AG04449 (cell line): Measurements from ENCODE around the gene PMPCB.
"Not testable (repeated sequence)": the region's sequence is repeated elsewhere in the genome, so short reads cannot be mapped to it uniquely, and the experiment has no call there.

Experiments
- CTCF ChIA-PET: fragments of 350-600 bp; formaldehyde crosslinking; extraction: SDS; loops from one replicate; lab custom pipeline; 2021; ENCODE audit warnings: antibody characterized with exemption; lab: Yijun Ruan, JAX
- POLR2A ChIA-PET: fragments of 400-600, 350-600 bp; formaldehyde crosslinking; extraction: SDS; loops from one replicate; lab custom pipeline; 2020; ENCODE audit warnings: antibody characterized with exemption, inconsistent platforms; lab: Yijun Ruan, JAX
- DNase-seq: peaks from one replicate; pipeline ENCODE4 v3.0.0-alpha.2; 2010; ENCODE audit warnings: low read depth, low spot score
- H3K4me3 ChIP-seq: 2 replicates; pipeline ENCODE4 v1.5.1; 2011; ENCODE audit warnings: low read depth, mild to moderate bottlenecking, control low read depth, low read length
- TF ChIP-seq, protein P1 (sequence below): IDR thresholded peaks from one replicate; pipeline ENCODE4 v1.5.1; 2011; ENCODE audit warnings: mild to moderate bottlenecking, moderate library complexity, low read length, control low read depth, inconsistent platforms; ENCODE audit not compliant: insufficient read depth; ENCODE audit errors: missing control alignments

The PMPCB gene, protein sequence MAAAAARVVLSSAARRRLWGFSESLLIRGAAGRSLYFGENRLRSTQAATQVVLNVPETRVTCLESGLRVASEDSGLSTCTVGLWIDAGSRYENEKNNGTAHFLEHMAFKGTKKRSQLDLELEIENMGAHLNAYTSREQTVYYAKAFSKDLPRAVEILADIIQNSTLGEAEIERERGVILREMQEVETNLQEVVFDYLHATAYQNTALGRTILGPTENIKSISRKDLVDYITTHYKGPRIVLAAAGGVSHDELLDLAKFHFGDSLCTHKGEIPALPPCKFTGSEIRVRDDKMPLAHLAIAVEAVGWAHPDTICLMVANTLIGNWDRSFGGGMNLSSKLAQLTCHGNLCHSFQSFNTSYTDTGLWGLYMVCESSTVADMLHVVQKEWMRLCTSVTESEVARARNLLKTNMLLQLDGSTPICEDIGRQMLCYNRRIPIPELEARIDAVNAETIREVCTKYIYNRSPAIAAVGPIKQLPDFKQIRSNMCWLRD

DNA sequence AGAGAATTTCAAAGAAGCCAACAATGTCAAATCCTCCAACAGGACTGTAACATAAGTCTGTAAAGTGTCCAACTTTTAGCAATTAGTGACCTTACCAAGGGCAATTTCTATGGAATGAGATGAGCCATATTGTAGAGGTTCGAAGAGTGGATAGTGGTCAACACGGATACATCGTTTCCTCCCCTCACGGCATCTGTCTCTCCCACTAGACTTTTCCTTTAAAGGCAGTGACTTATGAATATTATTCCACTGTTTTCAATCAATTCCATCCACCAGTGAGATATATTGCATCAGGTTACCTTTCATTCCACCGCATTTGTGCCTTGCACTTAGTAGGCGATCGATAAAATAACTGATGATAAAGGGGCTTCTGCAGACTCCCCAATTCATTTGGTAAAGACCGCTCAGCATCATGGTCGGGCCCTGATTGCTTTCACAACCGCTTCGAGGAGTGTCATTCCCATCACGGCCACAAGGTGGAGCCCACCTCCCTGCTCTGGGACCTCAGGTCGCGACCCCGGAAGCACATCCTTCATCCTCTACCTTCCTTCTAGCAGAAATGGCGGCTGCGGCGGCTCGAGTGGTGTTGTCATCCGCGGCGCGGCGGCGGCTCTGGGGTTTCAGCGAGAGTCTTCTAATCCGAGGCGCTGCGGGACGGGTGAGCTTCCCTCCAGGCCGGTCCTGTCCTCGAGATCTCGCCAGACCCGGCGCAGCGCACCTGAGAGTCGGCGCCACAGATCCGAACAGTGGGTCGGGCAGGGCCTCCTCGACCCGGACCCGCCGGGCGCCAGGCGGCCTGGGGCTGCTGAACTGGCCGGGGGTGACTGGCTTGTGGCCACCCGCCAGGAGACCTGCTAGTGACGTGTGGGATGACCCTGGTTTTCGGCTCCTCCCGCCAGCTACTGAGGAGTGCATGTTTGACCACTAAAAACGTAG is at the start of gene PMPCB:
TSS of gene PMPCB (plus strand) at position 535 of the 936 bp plus-strand sequence. CDS start at position 560, 25 bp downstream.
- ChIA-PET POLR2A (interaction anchor here (0.7 kb wide), 1 partner anchor 54 kb away, joined by 3 read pairs; no protein-coding TSS in a partner anchor), CTCF (interaction anchor here (0.8 to 1.5 kb wide), 13 partner anchors 9 to 116 kb away, joined by 3 to 8 read pairs (median 4); partner anchors contain the start of gene PSMC2)
- peak; percentile 29 for DNase-seq
- peak within 1 kb of the TSS; percentile 79 for H3K4me3 ChIP-seq
- TF ChIP-seq, protein P1, sequence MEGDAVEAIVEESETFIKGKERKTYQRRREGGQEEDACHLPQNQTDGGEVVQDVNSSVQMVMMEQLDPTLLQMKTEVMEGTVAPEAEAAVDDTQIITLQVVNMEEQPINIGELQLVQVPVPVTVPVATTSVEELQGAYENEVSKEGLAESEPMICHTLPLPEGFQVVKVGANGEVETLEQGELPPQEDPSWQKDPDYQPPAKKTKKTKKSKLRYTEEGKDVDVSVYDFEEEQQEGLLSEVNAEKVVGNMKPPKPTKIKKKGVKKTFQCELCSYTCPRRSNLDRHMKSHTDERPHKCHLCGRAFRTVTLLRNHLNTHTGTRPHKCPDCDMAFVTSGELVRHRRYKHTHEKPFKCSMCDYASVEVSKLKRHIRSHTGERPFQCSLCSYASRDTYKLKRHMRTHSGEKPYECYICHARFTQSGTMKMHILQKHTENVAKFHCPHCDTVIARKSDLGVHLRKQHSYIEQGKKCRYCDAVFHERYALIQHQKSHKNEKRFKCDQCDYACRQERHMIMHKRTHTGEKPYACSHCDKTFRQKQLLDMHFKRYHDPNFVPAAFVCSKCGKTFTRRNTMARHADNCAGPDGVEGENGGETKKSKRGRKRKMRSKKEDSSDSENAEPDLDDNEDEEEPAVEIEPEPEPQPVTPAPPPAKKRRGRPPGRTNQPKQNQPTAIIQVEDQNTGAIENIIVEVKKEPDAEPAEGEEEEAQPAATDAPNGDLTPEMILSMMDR, result peak; percentile 99

- POLR2A ChIA-PET, H3K4me3 ChIP-seq, CTCF ChIA-PET, DNase-seq: not testable (repeated sequence)
Observed at GRCh38 chr7:103253699-103254506, 43.3 kb upstream of the PMPCB start.

DNA sequence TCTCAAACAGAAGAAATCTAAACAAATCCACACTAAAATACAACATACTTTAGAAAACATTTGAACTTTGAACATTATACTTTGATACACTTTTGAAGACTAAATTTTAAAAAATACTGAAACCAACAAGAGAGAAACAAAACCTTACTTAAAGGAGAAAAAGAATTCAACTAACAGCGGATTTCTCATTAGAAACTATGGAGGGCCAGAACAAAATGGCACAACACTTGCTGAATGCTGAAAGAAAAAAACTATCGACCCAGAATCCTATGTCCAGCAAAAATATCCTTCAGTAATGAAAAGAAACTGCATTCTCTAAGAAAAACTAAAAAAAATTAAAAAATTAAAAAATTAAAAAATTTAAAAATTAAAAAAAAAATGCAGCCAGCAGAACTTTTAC is 33.2 kb upstream of the PMPCB start:
- POLR2A ChIA-PET, H3K4me3 ChIP-seq, CTCF ChIA-PET, DNase-seq: not testable (repeated sequence)

- H3K4me3 ChIP-seq, CTCF ChIA-PET, POLR2A ChIA-PET, DNase-seq: not testable (repeated sequence)
Observed at GRCh38 chr7:103266229-103266628, 31.0 kb upstream of the PMPCB start.

DNA sequence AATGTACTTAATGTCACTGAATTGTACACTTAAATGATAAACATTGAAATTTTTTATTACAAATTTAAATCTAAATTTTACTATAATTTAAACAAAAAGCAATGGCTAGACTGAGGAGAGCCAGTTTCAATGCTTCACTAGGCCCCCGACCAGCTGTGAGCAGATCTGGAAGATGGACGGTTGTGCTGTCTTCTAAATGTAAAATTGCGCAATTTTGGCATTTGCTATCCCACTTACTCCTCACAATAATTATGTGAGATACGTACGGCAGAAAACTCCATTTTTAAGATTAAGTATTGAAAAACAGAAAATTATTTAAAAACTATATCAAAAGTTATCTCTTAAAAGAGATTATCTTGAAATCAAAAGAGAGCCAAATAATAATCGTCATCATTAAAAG is 23.9 kb upstream of the PMPCB start:
- POLR2A ChIA-PET, H3K4me3 ChIP-seq, DNase-seq, CTCF ChIA-PET: not testable (repeated sequence)

DNA sequence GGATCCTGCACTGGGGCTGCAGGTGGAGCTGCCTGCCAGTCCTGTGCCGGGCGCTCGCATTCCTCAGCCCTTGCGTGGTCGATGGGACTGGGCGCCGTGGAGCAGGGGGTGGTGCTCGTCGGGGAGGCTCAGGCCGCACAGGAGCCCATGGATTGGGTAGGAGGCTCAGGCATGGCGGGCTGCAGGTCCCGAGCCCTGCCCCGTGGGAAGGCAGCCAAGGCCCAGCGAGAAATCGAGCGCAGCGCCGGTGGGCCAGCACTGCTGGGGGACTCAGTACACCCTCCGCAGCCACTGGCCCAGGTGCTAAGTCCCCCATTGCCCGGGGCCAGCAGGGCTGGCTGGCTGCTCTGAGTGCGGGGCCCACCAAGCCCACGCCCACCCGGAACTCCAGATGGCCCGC is 22.4 kb upstream of the PMPCB start:
- H3K4me3 ChIP-seq, CTCF ChIA-PET, POLR2A ChIA-PET, DNase-seq: not testable (repeated sequence)

DNA sequence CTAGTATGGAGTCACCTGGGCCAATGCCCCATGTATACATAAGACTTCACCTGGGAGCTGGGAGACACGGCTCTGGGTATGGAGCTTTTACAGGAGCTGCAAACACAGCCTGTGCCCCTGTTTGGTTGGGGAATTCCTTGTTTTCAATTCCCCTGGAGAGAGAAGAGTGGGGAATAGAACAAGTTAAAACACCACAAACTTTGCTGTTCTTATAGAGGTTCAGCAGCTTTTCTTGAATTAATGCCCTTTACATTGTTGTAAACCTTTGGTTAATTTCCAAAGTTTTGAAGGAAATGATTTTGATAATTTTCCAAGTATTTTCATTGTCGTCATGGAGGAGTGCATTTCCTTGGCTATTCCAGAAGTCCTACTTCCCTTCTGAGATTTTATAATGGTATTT is 19.0 kb upstream of the PMPCB start:
- DNase-seq, CTCF ChIA-PET: not testable (repeated sequence)

DNA sequence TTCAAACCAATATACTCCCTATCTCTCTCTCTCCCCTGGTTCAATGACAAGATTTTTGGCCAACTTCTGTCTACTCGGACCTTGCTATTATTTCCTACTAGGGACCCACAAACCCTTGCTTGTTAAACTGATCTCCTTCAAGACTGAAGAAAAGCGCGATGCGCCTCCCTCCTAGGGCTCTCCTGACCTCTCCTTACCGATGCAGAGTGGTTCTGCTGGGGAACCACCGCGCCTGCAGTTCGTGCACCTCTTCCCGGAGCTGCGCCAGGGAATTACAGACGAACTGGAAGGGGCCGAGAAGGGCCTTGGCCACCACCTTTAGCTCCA is 17.6 kb upstream of the PMPCB start:
- CTCF ChIA-PET, DNase-seq, POLR2A ChIA-PET: not testable (repeated sequence)
- peak overlapping the region; percentile 64 for H3K4me3 ChIP-seq

More for the DNA sequence above, 19.0 kb upstream of the PMPCB start:
- POLR2A ChIA-PET, H3K4me3 ChIP-seq: not testable (repeated sequence)

- H3K4me3 ChIP-seq, result peak overlapping the region; percentile 64
- DNase-seq, CTCF ChIA-PET, POLR2A ChIA-PET: not testable (repeated sequence)
Observed at GRCh38 chr7:103279963-103280802, 17.1 kb upstream of the PMPCB start.

GRCh38 chr7:103280803-103281155 is 16.5 kb upstream of the PMPCB start:
- CTCF ChIA-PET, POLR2A ChIA-PET, DNase-seq: not testable (repeated sequence)
- H3K4me3 ChIP-seq, result peak overlapping the region; percentile 64

DNA sequence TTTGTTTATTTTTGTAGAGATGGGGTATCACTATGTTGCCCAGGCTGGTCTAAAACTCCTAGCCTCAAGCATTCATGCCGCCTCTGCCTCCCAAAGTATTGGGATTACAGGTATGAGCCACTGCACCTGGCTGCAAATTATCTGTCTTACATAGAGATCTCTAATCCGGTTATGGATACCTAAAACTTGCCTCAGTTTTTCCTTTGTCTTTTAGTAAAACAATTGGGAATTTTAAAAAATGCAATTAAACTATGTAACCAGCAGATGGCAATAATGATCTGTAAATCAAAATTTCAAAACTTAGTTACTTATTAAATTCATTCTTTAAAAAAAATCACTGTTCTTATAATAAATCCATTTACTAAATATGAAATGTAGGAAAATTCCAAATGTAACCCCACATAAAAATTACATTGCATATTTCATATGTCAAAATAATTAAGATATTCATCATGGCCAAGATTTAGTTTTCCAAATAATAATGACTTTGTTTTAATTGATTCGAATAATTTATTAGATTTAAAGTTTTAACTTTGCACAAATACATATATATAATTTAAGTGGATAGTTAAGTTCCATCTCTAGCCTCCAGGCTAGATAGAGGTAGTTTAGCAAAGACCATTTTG is 14.3 kb upstream of the PMPCB start:
- DNase-seq, H3K4me3 ChIP-seq, POLR2A ChIA-PET, CTCF ChIA-PET: not testable (repeated sequence)
